NOMO-1 treated with DMSO at 0.1 percent for 48 hours (cell line): Measurements from ENCODE around the gene RRP15.
"Not testable (repeated sequence)": the region's sequence is repeated elsewhere in the genome, so short reads cannot be mapped to it uniquely, and the experiment has no call there.

Source experiments
- DNase-seq: peaks from one replicate; lab custom pipeline; 2025; ENCODE audit not compliant: unreplicated experiment; lab: John Stamatoyannopoulos, UW

Gene RRP15

GRCh38 chr1:218296162-218296561 is 11.1 kb downstream of the RRP15 start:
- no peak for DNase-seq

DNA sequence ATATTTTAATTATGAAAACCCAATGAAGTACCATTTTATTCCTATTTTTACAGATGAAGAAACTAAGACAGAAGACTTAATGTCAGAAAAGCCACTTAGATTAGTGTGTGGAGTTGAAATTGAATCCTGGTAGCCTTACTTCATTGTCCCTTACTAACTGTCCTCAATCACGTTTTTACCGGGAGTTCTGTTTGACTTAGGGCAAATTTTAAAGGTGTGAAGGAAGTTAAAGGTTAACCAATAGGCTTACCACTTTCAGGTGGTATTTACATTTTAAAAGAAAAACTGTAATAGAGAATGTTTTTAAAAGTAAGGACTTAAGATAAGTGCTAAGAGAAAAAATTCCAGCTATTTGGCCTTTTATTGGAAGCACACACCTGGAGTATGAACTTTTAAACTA is 12.4 kb downstream of the RRP15 start:
- DNase-seq = no peak

DNA sequence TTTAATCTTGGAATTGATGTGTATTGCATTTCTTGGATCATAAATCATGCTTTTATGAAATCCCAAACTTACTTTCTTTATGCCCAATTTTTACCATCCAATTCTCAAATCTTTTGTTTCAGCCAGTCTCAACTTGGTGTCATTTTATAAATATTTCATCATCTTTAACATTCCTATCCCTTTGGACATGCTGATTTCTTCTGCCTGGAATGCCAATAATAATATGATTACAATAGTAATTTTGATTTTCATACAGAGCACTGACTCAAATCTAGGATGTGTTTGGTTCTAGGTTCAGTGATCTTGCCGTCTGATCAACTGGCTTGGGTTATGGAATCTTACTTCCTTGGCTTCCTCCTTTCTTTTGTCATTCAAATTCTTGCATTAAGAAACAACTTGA is 12.8 kb downstream of the RRP15 start:
- DNase-seq = no peak

GRCh38 chr1:218298398-218298797 is 13.3 kb downstream of the RRP15 start:
- no peak for DNase-seq

DNA sequence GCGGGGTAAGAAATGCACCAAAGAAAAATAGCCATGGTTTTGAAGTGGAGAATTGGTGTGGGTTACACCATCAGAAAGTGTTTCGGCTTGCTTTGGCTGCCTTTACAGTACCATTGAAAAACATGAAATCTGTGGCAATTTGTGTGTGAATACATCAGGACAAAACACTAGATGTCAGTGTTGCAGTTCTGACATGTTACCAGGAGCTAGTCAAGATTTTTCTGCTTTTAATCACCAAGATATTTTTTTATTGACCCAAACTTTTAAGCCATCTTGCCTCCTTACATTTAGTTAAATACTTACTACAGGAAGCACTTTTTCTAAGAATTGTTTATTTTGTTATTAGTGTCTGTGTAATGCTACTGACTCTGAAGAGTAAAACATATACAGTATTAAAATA is 14.3 kb downstream of the RRP15 start:
- peak; percentile 11 for DNase-seq

- DNase-seq = no peak
Observed at GRCh38 chr1:218301217-218301616, 16.1 kb downstream of the RRP15 start.

DNA sequence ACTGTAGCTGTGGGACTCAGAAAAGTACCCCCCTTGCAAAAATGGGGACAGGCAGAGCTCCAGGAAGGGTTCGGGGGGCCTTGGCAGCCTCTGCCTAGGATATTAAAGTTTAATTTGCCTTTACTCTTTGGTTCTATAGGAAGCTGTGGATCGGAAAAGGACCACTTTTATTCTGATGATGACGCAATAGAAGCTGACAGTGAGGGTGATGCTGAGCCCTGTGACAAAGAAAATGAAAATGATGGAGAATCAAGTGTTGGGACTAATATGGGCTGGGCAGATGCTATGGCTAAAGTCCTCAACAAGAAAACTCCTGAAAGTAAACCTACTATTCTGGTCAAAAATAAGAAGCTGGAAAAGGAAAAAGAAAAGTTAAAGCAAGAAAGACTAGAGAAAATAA is 17.1 kb downstream of the RRP15 start:
- no peak for DNase-seq

- DNase-seq = no peak
Observed at GRCh38 chr1:218303176-218303879, 18.2 kb downstream of the RRP15 start.

GRCh38 chr1:218304281-218305039 is 19.4 kb downstream of the RRP15 start:
- no peak for DNase-seq

DNA sequence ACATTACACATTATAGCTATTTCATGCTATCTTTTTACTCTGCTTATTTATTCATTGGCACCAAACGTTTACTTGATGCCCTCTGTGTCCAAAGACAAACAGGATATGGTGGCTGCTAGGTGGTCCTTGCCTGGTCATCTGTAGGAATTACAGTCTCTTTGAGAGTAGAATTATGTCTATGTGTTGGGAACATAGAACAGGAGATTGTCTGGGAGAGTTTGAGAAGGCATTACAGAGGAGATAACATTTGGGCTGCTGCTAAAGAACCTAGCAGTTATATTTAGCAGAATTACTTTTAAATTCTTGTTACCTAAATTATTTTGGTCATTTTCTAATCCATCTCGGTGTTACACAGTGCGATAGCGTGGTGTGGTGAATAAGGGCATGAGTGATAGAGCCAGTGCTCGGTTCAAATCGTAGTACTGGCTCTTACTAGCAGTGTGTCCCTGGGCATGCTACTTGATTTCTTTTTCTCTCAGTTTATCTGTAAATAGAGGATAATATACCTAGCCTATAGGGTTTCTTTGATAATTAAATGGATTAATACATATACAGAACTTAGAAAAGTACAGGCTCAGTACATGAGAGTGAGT is 20.5 kb downstream of the RRP15 start:
- no peak for DNase-seq

DNA sequence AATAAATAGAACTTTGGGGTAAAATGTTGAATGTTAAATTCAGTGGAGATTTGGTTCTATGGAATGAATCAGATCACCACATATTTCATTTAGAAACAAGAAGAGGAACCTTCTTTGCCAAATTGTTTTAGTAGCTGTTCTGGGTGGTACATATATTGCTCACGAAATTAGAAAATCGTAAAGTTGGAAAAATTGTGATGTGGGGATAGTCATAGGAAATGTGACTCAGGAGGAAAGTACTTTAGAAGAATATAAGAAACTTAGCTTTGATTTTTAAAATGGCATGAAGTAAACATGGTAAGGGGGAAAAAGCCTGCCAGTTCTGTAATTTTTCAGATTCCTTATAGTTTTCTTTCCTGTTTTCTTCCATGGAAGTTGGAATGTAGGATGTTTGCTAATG is 27.4 kb downstream of the RRP15 start:
- DNase-seq = no peak

DNA sequence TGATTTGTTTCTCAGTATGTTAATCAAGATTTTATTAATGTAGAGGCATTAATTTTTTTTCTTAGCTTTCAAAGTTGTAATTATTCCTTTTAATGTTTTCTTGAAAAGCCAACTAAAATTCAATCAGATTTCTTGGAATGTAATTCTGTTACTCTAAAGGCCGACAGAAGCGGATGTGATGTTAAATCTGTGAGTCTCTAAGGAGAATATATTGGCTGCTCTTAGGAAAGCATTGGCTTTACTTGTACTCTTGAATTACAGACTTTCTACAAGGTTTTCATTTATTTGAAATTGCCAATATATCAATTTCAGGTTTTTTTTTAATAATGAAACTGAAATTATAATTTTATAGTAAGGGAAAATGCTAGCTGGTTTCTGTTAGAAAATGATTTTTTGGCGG is 29.2 kb downstream of the RRP15 start:
- DNase-seq = no peak

GRCh38 chr1:218315638-218316037 is 30.5 kb downstream of the RRP15 start:
- no peak for DNase-seq

DNA sequence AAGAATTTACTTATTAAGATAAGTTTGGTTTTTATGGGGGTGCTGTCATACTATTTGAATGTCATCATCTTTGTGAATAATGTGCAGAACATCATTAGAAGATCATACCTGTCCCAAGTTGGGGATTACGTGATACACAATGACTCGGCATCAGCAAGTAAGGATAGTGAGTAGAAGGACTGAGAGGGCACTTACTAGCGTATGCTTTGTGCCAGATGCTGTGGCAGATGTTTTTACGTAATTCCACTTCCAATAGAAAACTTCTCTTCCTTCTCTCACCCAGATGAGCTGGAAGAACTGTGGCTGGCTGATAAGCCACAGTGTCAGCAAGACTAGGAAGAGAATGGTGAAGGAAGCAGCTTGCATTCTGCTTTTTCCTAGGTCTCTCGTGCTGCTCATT is 32.0 kb downstream of the RRP15 start:
- no peak for DNase-seq

- not testable (repeated sequence) for DNase-seq
Observed at GRCh38 chr1:218320182-218320581, 35.1 kb downstream of the RRP15 start.

DNA sequence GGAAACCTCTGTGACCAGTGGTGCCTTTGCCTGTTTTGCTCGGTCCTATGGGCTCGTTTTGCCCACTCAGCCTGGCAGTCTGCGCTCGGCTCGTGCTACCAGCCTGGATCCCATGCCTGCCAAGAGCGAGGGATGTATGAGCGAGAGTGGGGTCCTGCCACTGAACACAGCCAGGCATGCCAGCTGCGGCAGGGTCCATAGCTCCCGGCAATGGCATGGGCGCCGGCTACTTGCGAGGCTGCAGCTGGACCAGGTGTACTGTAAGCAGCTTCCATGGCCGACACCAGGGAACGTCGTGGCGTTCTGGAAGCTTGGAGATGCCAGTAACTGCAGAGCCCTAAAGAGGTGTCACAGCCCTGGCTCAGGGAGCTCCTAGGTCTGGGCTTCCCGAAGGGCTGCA is 37.7 kb downstream of the RRP15 start:
- DNase-seq = no peak

- DNase-seq = no peak
Observed at GRCh38 chr1:218323568-218324225, 38.6 kb downstream of the RRP15 start.

DNA sequence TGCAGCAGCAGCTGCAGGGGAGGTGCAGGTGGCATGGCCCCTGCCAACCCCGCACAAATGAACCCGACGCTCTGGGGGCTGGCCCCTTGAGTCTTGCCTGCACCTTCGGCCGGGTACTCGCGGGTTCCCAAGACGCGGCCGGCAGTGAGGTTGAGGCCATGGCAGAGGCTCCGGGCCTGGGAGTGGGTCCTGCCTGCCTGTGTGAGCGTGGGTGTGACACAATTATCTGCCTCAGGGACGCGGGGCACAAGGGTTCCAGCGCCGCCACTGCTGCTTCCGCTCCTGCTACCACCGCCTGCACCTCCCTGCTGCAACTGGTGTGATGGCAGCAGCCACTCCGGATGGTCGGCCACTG is 39.1 kb downstream of the RRP15 start:
- DNase-seq = no peak

GRCh38 chr1:218328769-218329168 is 43.7 kb downstream of the RRP15 start:
- DNase-seq = no peak

DNA sequence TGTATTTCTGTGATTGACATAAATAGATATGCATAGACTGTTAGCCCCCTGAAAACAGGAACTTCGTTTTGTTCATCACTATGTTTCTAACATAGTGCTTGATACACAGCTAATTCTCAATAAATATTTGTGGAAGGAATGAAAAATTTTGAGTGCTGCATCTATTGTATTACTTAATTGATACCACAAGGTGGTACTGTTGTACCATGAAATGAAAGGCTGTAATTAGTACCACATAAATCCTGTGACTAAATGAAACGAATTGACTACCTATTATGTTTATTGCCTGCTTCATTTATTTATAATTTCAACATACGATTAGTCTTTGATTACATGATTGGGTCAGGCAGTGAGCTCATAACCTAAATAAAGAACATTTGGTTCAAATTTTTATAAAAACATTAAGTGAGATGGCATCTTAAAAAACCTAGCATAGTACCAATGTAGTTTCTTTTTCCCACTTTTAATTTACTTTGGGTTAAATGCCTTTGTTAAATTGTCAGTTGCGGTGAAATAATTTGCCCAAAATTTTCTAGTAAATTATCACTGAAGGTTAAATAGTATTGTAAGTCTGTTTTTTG is 45.0 kb downstream of the RRP15 start:
- peak; percentile 31 for DNase-seq

GRCh38 chr1:218332416-218332815 is 47.3 kb downstream of the RRP15 start:
- no peak for DNase-seq

GRCh38 chr1:218336328-218336727 is 51.2 kb downstream of the RRP15 start:
- DNase-seq = no peak
